A673 (cell line): ENCODE data around the gene TSPAN5.

ENCODE experiments used
- EZH2 ChIP-seq: fragments of 200-600 bp; sonication (generic); IDR thresholded peaks from 2 replicates; pipeline ENCODE4 v1.6.1; 2017; ENCODE audit warnings: borderline replicate concordance, low read depth, mild to moderate bottlenecking, mixed read lengths, antibody characterized with exemption, low read length; ENCODE audit not compliant: poor library complexity, severe bottlenecking
- TF ChIP-seq, protein P1 (sequence below): fragments of 300-800, 200-600 bp; sonication (generic); conservative IDR thresholded peaks from 2 replicates; pipeline ENCODE4 v1.5.1; 2017; ENCODE audit warnings: low read depth, mild to moderate bottlenecking, antibody characterized with exemption, low read length, moderate library complexity, mixed read lengths

DNA sequence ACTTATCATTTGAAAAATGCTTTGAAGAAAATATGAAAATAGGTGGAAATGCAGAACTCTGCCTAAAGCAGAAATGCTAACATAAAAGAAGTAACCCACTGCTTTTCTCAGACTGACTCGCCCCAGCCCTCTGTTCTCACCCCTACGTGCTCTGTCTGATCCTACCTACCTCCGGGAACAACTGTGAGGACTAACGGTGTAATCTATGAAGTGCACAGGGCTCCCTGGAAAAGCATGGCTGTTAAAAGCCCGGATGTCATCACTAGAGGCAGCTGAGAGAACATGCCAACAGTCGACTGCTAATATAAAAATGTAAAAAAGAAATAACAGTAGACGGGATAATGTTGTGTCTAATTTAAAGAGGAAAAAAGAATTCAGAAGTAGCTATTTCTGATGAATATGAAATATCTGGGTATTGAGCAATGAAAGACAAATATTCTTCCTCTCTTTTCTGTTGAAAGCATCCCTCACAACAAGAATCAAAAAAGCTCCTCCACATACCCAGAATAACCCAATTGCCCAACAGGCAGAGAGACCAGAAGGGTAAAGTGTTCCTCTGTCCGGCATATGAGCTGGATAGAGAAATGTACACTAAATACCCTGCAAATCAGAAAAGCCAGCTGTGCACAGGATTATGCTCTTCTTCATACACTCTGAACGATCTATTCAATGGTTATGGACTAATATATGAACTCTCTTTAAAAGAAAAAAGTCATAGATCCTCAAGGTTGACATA is 130.7 kb downstream of the TSPAN5 start:
- TF ChIP-seq, protein P1, sequence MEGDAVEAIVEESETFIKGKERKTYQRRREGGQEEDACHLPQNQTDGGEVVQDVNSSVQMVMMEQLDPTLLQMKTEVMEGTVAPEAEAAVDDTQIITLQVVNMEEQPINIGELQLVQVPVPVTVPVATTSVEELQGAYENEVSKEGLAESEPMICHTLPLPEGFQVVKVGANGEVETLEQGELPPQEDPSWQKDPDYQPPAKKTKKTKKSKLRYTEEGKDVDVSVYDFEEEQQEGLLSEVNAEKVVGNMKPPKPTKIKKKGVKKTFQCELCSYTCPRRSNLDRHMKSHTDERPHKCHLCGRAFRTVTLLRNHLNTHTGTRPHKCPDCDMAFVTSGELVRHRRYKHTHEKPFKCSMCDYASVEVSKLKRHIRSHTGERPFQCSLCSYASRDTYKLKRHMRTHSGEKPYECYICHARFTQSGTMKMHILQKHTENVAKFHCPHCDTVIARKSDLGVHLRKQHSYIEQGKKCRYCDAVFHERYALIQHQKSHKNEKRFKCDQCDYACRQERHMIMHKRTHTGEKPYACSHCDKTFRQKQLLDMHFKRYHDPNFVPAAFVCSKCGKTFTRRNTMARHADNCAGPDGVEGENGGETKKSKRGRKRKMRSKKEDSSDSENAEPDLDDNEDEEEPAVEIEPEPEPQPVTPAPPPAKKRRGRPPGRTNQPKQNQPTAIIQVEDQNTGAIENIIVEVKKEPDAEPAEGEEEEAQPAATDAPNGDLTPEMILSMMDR: no peak
- TF ChIP-seq EZH2: no peak
